Muscle layer of duodenum (tissue), 2 donors: ENCODE data around the gene SLC2A4.

ENCODE experiments used
- H3K27ac ChIP-seq: one replicate; pipeline ENCODE4 v1.7.0; 2013; ENCODE audit warnings: mild to moderate bottlenecking, low read length
- H3K27me3 ChIP-seq: one replicate; pipeline ENCODE4 v1.7.0; 2013; ENCODE audit warnings: low read depth, mild to moderate bottlenecking, control low read depth, low read length
- H3K36me3 ChIP-seq, 2 donors: one replicate each; pipeline ENCODE4 v1.7.0; 2013; ENCODE audit warnings: low read length in 2 of 2, control low read depth in 1 of 2, mild to moderate bottlenecking in 1 of 2; ENCODE audit not compliant: insufficient read depth in 2 of 2, control insufficient read depth in 1 of 2
- H3K4me1 ChIP-seq, 2 donors: one replicate each; pipeline ENCODE4 v1.7.0; 2013; ENCODE audit warnings: low read length in 2 of 2, mild to moderate bottlenecking in 2 of 2, control low read depth in 1 of 2, moderate library complexity in 1 of 2; ENCODE audit not compliant: insufficient read depth in 2 of 2, control insufficient read depth in 1 of 2
- H3K4me3 ChIP-seq, 2 donors: one replicate each; pipeline ENCODE4 v1.7.0; 2013; ENCODE audit warnings: low read length in 2 of 2, low read depth in 1 of 2, mild to moderate bottlenecking in 1 of 2
- H3K9me3 ChIP-seq, 2 donors: one replicate each; pipeline ENCODE4 v1.7.0; 2013; ENCODE audit warnings: low read length in 2 of 2, control low read depth in 1 of 2, mild to moderate bottlenecking in 1 of 2; ENCODE audit not compliant: control insufficient read depth in 1 of 2
- donor health status: healthy.

SLC2A4 gene

GRCh38 chr17:7260651-7261378 is 20.7 kb upstream of the SLC2A4 start:
- H3K27me3 ChIP-seq, result peaks cover 28% of the 10 kb centered on the region

GRCh38 chr17:7261379-7262191 is 19.9 kb upstream of the SLC2A4 start:
- Histone ChIP-seq H3K27me3 (peaks cover 28% of the 10 kb centered on the region), H3K27ac (peak overlapping the region; percentile 54), H3K36me3 (peaks cover 20 to 29% of the 10 kb centered on the region in 2 donors), H3K4me3 (peak overlapping the region; percentile 42 to 60), H3K4me1 (peaks cover 0 to 32% of the 10 kb centered on the region in 2 donors), H3K9me3 (no peaks in the 10 kb centered on the region)

More at GRCh38 chr17:7260651-7261378, 20.7 kb upstream of the SLC2A4 start:
- H3K9me3 ChIP-seq, result no peaks in the 10 kb centered on the region
- H3K27ac ChIP-seq, result peak overlapping the region; percentile 84
- peak overlapping the region; percentile 42 to 60 for H3K4me3 ChIP-seq
- H3K4me1 ChIP-seq, result peaks cover 0 to 32% of the 10 kb centered on the region in 2 donors
- peaks cover 25 to 36% of the 10 kb centered on the region in 2 donors for H3K36me3 ChIP-seq

DNA sequence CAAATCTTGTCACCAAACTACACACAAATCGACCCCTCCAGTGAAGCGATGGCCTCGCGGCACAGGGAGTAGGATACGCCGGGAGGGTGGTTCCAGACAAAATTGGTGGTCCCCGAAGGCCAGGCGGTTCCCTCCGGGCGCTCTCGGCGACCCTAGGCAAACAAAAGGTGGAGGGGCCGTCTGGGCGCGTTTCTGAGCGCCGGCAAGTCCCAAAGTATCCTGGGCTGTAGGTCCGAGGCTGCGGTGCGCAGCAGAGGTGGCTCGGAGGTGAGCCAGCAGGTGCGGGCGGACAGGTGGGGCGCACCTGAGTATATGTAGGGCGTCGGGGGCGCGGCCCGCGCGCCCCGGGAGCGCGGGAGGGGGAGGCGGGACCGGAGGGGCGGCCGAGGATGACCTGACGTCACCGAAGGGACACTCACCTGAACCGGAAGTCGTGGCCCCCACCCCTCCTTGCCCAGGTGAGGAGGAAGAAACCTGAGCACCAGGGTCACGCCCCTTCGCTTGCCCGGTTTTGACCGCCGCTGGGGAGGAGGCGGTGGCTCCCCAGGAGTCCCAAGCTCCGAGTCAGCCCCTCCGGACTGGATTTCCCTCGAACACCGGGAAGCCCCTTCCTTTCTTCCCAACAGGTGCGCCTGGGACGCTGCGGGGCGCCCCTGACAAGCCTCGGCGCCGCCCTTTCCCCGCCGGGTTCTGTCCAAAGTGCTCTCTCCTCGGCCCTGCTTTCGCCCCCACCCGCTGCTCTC is 19.2 kb upstream of the SLC2A4 start, which contains the start of gene CLDN7:
CLDN7 (minus strand) TSS at position 287 of the 743 bp plus-strand sequence. CDS start 435 bp downstream, outside the sequence.
- Histone ChIP-seq H3K4me3 (peak within 1 kb of the TSS; percentile 56 to 60), H3K4me1 (peaks cover 0 to 32% of the 10 kb centered on the region in 2 donors), H3K27ac (peak within 1 kb of the TSS; percentile 88), H3K9me3 (no peaks in the 10 kb centered on the region), H3K27me3 (peaks cover 28% of the 10 kb centered on the region), H3K36me3 (peaks cover 14 to 22% of the 10 kb centered on the region in 2 donors)

GRCh38 chr17:7262935-7263800 is 18.4 kb upstream of the SLC2A4 start:
- peaks cover 28% of the 10 kb centered on the region for H3K27me3 ChIP-seq
- peak overlapping the region; percentile 35 to 56 for H3K4me3 ChIP-seq

GRCh38 chr17:7263801-7264078 is 17.8 kb upstream of the SLC2A4 start:
- H3K9me3 ChIP-seq, result no peaks in the 10 kb centered on the region
- peaks cover 0 to 32% of the 10 kb centered on the region in 2 donors for H3K4me1 ChIP-seq
- H3K27ac ChIP-seq, result peak overlapping the region; percentile 88
- peaks cover 9% of the 10 kb centered on the region in 2 donors for H3K36me3 ChIP-seq
- H3K4me3 ChIP-seq, result no peak overlapping the region
- peaks cover 28% of the 10 kb centered on the region for H3K27me3 ChIP-seq

More at GRCh38 chr17:7262935-7263800, 18.4 kb upstream of the SLC2A4 start:
- peaks cover 0 to 32% of the 10 kb centered on the region in 2 donors for H3K4me1 ChIP-seq
- H3K27ac ChIP-seq, result peak overlapping the region; percentile 88
- H3K36me3 ChIP-seq, result peaks cover 14% of the 10 kb centered on the region in 2 donors
- H3K9me3 ChIP-seq, result no peaks in the 10 kb centered on the region

GRCh38 chr17:7266784-7267183 is 14.7 kb upstream of the SLC2A4 start:
- H3K9me3 ChIP-seq, result no peaks in the 10 kb centered on the region
- peaks cover 22% of the 10 kb centered on the region for H3K27me3 ChIP-seq
- no peaks in the 10 kb centered on the region for H3K36me3 ChIP-seq
- H3K4me1 ChIP-seq, result peaks cover 0 to 19% of the 10 kb centered on the region in 2 donors
- H3K4me3 ChIP-seq, result no peak overlapping the region
- H3K27ac ChIP-seq, result no peak overlapping the region

GRCh38 chr17:7279448-7279847 is 2.1 kb upstream of the SLC2A4 start:
- H3K27me3 ChIP-seq, result no peaks in the 10 kb centered on the region
- H3K4me3 ChIP-seq, result no peak overlapping the region
- H3K4me1 ChIP-seq, result peaks cover 0 to 31% of the 10 kb centered on the region in 2 donors
- no peaks in the 10 kb centered on the region for H3K9me3 ChIP-seq
- H3K36me3 ChIP-seq, result peaks cover 3 to 7% of the 10 kb centered on the region in 2 donors
- no peak overlapping the region for H3K27ac ChIP-seq

DNA sequence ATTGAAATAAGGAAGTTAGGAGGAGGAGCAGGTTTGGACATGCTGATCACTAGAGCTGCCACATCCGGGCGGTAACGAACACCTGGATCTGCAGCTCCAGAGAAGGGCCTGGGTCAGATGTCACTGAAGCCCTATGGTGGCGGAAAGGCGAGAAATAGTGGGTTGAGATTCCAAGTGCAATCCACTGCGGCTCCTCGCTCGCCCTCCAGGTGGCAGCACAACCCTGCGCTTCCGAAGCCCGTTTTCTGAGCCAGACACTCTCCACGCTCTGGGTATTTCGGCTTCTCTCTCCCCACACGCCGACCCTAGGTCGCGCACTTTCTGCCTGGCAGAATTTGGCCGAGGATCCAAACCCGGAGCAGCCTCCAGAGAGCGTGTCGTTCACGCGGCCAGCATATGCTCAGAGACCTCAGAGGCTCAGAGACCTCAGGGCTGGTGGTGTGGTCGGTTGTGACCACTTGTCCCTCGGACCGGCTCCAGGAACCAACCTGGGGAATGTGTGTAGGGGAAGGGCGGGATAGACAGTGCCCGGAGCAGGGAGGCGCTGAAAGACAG is 922 bp upstream of the SLC2A4 start:
- Histone ChIP-seq H3K9me3 (no peaks in the 10 kb centered on the region), H3K27me3 (no peaks in the 10 kb centered on the region), H3K36me3 (peaks cover 3 to 18% of the 10 kb centered on the region in 2 donors), H3K4me1 (peaks cover 0 to 41% of the 10 kb centered on the region in 2 donors), H3K27ac (peak overlapping the region; percentile 86), H3K4me3 (peak overlapping the region; percentile 66 to 68)

DNA sequence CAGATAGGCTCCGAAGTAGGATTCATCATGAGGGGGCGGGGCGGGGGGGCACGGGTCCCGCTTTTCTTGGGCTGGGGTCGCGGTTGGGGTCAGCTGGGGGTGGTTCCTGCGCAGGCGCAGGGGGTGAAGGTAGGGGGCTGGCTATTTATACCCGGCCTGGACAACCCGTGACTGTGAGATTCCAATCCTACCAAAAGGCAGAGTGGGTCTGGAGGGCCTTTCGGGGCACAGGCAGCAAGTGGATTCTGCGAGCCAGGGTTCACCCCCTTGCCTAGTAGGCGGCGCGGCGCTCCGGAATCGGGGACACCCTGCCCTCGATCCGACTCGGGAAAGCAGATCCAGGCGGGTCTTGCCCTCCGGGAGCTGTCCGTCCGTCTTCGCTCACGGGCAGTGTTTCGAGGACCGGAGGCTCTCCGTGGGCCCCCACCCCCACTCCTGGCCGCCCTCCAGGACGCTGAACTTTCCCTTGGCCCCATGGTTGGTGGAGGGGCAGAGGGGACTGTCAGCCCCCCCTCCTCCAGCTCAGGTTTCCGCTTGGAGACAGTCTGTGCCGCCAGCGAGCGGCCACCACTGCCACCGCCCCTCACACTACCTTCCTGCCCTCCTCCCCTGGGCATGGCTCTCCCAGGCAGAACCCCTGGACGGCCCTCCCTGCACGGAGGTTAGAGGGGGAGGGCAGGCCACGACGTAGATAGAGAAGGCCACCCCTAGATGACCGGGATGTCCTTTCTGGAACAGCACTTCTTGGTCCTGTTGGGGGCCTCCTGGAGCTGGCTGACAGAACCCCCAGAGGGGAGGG is 634 bp downstream of the SLC2A4 start:
- Histone ChIP-seq H3K4me1 (peaks cover 0 to 41% of the 10 kb centered on the region in 2 donors), H3K9me3 (no peaks in the 10 kb centered on the region), H3K27me3 (no peaks in the 10 kb centered on the region), H3K4me3 (peak overlapping the region; percentile 53 to 68), H3K36me3 (peaks cover 3 to 25% of the 10 kb centered on the region in 2 donors), H3K27ac (peak overlapping the region; percentile 67)
